GM12875 (cell line): ENCODE measurements around the gene TSPYL4.

Experiments
- H3K4me3 ChIP-seq: one replicate; pipeline ENCODE4 v1.5.1; 2011; ENCODE audit warnings: low read depth, low read length, control low read depth
- TF ChIP-seq, protein P1 (sequence below): IDR thresholded peaks from 2 replicates; pipeline ENCODE4 v1.5.1; 2011; ENCODE audit warnings: low read depth, mild to moderate bottlenecking, control low read depth, inconsistent platforms, low read length, moderate library complexity, borderline replicate concordance; ENCODE audit not compliant: insufficient read depth

TSPYL4 gene

GRCh38 chr6:116248577-116248976, 5.3 kb downstream of the TSPYL4 start:
- H3K4me3 ChIP-seq: no peak overlapping the region
- TF ChIP-seq, protein P1, sequence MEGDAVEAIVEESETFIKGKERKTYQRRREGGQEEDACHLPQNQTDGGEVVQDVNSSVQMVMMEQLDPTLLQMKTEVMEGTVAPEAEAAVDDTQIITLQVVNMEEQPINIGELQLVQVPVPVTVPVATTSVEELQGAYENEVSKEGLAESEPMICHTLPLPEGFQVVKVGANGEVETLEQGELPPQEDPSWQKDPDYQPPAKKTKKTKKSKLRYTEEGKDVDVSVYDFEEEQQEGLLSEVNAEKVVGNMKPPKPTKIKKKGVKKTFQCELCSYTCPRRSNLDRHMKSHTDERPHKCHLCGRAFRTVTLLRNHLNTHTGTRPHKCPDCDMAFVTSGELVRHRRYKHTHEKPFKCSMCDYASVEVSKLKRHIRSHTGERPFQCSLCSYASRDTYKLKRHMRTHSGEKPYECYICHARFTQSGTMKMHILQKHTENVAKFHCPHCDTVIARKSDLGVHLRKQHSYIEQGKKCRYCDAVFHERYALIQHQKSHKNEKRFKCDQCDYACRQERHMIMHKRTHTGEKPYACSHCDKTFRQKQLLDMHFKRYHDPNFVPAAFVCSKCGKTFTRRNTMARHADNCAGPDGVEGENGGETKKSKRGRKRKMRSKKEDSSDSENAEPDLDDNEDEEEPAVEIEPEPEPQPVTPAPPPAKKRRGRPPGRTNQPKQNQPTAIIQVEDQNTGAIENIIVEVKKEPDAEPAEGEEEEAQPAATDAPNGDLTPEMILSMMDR: no peak

DNA sequence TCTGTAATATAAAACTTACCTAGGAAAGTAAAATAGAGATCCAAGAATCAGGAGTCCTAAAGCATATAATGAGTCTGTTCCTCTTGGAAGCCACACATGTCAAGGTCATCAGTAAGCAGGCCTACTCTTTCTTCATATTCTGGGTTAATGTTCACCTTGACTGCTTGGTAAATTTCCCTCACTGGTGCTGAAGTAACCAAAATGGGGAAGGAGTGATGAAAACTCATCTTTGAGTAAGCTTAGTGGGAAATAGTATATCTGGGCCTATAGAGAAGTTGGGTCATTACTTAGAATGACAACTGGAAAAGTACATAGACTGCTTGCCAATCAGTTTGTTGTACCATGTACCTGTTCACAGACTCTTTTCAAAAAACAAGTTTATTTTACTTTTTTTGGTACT, 6.6 kb downstream of the TSPYL4 start:
- TF ChIP-seq, protein P1: no peak

GRCh38 chr6:116246089-116246488, 7.8 kb downstream of the TSPYL4 start:
- no peak overlapping the region for H3K4me3 ChIP-seq
- TF ChIP-seq, protein P1: no peak

More for the DNA sequence above, 6.6 kb downstream of the TSPYL4 start:
- H3K4me3 ChIP-seq: no peak overlapping the region

DNA sequence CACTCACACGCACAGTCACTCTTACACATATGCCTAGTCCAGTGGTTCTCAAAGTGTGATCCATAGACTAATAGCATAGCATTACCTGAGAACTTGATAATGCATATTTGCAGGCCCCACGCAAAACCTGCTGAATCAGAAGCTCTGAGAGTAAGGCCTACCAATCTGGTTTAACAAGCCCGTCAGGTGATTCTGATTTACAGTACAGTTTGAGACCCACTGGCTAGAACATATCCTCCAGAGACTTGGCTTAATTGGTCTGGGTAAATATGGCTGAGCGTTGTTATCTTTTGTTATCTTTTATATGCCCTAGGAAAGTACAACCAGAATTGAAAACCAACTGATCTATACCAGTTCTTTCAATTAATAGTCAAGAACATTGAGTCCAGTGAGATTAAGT, 9.6 kb downstream of the TSPYL4 start:
- H3K4me3 ChIP-seq: no peak overlapping the region
- TF ChIP-seq, protein P1: no peak

- H3K4me3 ChIP-seq: no peak overlapping the region
- TF ChIP-seq, protein P1: no peak
These were observed 14.0 kb downstream of the TSPYL4 start for GRCh38 chr6:116239856-116240255.

DNA sequence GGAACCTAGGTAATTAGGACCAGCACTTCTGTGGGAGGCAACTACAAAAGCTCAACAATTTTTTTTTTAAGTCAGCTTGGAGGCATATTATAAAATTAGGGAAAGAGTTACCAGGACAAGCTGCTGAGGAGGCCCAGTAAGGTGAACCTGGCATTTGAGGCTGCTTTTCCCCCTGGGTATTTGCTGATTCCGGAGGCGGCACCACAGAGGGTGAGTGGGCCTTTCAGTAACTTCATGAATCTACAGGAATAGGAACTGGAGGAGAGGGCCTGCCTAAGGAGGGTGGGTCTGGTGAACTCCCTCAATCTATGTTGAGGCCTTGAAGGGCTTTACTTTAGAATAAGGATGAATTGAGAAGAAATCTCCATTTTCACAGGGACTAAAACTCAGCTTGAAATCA, 14.6 kb downstream of the TSPYL4 start:
- TF ChIP-seq, protein P1: no peak
- no peak overlapping the region for H3K4me3 ChIP-seq

DNA sequence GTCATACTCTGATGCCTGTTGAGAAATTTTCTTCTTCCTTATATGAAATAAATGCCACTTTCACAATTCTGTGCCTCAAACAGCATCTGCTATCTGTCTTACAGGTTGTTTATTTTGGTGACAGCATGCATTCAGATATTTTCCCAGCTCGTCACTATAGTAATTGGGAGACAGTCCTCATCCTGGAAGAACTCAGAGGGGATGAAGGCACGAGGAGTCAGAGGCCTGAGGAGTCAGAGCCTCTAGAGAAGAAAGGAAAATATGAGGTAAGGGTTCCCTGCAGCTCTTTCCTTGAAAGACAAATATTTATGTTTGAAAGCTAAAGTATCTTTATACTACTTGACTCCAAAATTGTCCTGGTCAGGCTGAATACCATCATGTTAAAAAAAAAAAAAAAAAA, 15.8 kb downstream of the TSPYL4 start:
- H3K4me3 ChIP-seq: no peak overlapping the region
- TF ChIP-seq, protein P1: no peak
